H1 (cell line): ENCODE measurements around the gene DUSP9.
"Not testable (repeated sequence)": the region's sequence is repeated elsewhere in the genome, so short reads cannot be mapped to it uniquely, and the experiment has no call there.

Source experiments
- EGR1 ChIP-seq: IDR thresholded peaks from 2 replicates; pipeline ENCODE4 v1.6.1; 2011; ENCODE audit warnings: low read depth, low read length, borderline replicate concordance
- EZH2 ChIP-seq: fragments of 200-600 bp; sonication (generic); IDR thresholded peaks from 2 replicates; pipeline ENCODE4 v1.7.1; 2012; ENCODE audit warnings: low read depth, mild to moderate bottlenecking, moderate library complexity, low read length, inconsistent platforms; ENCODE audit not compliant: severe bottlenecking
- GABPA ChIP-seq: IDR thresholded peaks from 2 replicates; pipeline ENCODE4 v1.6.1; 2011; ENCODE audit warnings: mild to moderate bottlenecking, low read length, moderate library complexity, borderline replicate concordance; ENCODE audit not compliant: insufficient read depth
- JUND ChIP-seq: IDR thresholded peaks from 2 replicates; pipeline ENCODE4 v1.6.1; 2011; ENCODE audit warnings: mild to moderate bottlenecking, improper control_type of control experiment, low read length
- POLR2A ChIP-seq, 2 experiments: IDR thresholded peaks; 1 replicate in 1 of 2; 2 replicates in 1 of 2; pipeline ENCODE4 v1.6.1; 2011; ENCODE audit warnings: low read depth in 2 of 2, low read length in 2 of 2, mild to moderate bottlenecking in 2 of 2; ENCODE audit errors: control extremely low read depth in 1 of 2
- RAD21 ChIP-seq, 2 experiments: IDR thresholded peaks in 1 of 2; conservative IDR thresholded peaks in 1 of 2; 2 replicates each; pipeline ENCODE4 v1.6.1; 2011; ENCODE audit warnings: low read depth in 2 of 2, low read length in 2 of 2, improper control_type of control experiment in 1 of 2, inconsistent platforms in 1 of 2, mild to moderate bottlenecking in 1 of 2, moderate library complexity in 1 of 2
- RFX5 ChIP-seq: IDR thresholded peaks from 2 replicates; pipeline ENCODE4 v1.6.1; 2011; ENCODE audit warnings: low read depth, low read length, improper control_type of control experiment, borderline replicate concordance
- SIN3A ChIP-seq, 2 experiments: IDR thresholded peaks in 1 of 2; conservative IDR thresholded peaks in 1 of 2; 2 replicates each; pipeline ENCODE4 v1.6.1; 2011 to 2012; ENCODE audit warnings: low read length in 2 of 2, improper control_type of control experiment in 1 of 2, low read depth in 1 of 2, mild to moderate bottlenecking in 1 of 2
- SP4 ChIP-seq: IDR thresholded peaks from 2 replicates; pipeline ENCODE4 v1.6.1; 2012; ENCODE audit warnings: low read length, inconsistent platforms
- SRF ChIP-seq: IDR thresholded peaks from 2 replicates; pipeline ENCODE4 v1.6.1; 2011; ENCODE audit warnings: mild to moderate bottlenecking, low read depth, low read length, moderate library complexity
- SUZ12 ChIP-seq: fragments of 200-600 bp; sonication (generic); IDR thresholded peaks from 2 replicates; pipeline ENCODE4 v1.6.1; 2012; ENCODE audit warnings: mild to moderate bottlenecking, inconsistent platforms, low read length, moderate library complexity, mixed read lengths
- TBP ChIP-seq: IDR thresholded peaks from 2 replicates; pipeline ENCODE4 v1.6.1; 2011; ENCODE audit warnings: low read depth, low read length, improper control_type of control experiment
- TF ChIP-seq, protein P1 (sequence below), 3 experiments: IDR thresholded peaks; 1 replicate in 2 of 3; 2 replicates in 1 of 3; pipeline versions ENCODE4 v1.5.1 to v1.6.1; 2011; ENCODE audit warnings: low read length in 3 of 3, mild to moderate bottlenecking in 3 of 3, inconsistent platforms in 2 of 3, low read depth in 1 of 3, moderate library complexity in 1 of 3; ENCODE audit not compliant: insufficient read depth in 1 of 3; ENCODE audit errors: control extremely low read depth in 1 of 3
- TF ChIP-seq, protein P2 (sequence below): IDR thresholded peaks from 2 replicates; pipeline ENCODE4 v1.6.1; 2012; ENCODE audit warnings: inconsistent platforms

DNA sequence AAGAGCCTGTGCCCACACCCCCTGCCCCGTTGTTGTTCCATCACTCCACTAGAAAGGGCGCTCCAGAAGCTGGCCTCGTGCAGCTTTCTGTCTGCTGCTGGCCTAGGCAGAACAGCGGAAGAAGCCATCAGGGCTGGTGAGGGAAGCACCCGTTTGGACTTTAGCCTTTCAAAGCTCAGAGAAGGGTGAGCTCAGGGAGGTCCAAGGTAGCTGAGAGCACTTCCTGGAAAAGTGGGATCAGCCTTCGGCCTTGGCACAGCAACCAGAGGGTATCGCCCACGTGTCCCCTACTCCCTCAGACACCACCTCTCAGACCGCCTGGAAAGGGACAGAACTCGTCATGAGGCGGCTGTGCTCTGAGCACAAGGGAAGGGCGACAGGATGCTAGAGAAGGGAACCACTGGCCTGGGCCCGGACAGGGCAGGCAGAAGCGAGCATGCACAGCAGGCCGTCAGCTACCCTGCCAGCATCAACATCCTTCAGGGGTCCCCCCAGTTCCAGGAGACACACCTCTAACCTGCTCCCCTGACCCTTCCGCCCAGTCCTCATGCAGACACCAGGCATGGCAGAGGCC is 52.3 kb downstream of the DUSP9 start:
- TF ChIP-seq SP4; GABPA; POLR2A (IDR thresholded peaks at IDR 0.05; ENCODE audit: control extremely low read depth in 1 of 2, low read depth in 2 of 2, low read length in 2 of 2); EZH2; RFX5; SRF; EGR1; RAD21 (IDR thresholded peaks at IDR 0.05 in 1 of 2, conservative IDR thresholded peaks at IDR 0.05 in 1 of 2; ENCODE audit: low read depth in 2 of 2, low read length in 2 of 2); SIN3A (conservative IDR thresholded peaks at IDR 0.05 in 1 of 2, IDR thresholded peaks at IDR 0.05 in 1 of 2; ENCODE audit: low read depth in 1 of 2, low read length in 2 of 2); JUND; TBP; SUZ12: not testable (repeated sequence)
- TF ChIP-seq, protein P1, sequence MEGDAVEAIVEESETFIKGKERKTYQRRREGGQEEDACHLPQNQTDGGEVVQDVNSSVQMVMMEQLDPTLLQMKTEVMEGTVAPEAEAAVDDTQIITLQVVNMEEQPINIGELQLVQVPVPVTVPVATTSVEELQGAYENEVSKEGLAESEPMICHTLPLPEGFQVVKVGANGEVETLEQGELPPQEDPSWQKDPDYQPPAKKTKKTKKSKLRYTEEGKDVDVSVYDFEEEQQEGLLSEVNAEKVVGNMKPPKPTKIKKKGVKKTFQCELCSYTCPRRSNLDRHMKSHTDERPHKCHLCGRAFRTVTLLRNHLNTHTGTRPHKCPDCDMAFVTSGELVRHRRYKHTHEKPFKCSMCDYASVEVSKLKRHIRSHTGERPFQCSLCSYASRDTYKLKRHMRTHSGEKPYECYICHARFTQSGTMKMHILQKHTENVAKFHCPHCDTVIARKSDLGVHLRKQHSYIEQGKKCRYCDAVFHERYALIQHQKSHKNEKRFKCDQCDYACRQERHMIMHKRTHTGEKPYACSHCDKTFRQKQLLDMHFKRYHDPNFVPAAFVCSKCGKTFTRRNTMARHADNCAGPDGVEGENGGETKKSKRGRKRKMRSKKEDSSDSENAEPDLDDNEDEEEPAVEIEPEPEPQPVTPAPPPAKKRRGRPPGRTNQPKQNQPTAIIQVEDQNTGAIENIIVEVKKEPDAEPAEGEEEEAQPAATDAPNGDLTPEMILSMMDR (IDR thresholded peaks at IDR 0.05; ENCODE audit: control extremely low read depth in 1 of 3, insufficient read depth in 1 of 3, low read depth in 1 of 3, low read length in 3 of 3): not testable (repeated sequence)
- TF ChIP-seq, protein P2, sequence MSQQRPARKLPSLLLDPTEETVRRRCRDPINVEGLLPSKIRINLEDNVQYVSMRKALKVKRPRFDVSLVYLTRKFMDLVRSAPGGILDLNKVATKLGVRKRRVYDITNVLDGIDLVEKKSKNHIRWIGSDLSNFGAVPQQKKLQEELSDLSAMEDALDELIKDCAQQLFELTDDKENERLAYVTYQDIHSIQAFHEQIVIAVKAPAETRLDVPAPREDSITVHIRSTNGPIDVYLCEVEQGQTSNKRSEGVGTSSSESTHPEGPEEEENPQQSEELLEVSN: not testable (repeated sequence)
